ENCODE results near the gene FLOT2.

The FLOT2 gene

DNA sequence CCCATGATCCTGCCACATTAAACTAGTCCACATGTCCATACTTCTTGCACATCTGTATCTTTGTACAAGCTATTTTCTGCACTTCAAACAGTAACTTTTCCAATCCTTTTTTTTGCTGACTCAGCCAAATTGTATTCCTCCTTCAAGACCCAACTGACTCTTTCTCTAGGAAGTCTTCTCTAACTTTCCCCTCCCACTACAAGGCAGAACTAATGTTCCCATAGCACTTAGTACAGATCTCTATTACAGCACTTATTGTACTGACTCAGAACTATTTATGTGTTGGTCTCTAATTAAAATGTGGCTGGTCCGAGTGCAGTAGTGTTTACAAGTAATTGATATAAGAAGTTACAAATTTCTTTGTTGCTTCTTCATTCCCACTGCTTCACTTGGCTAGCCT, 63.1 kb downstream of the FLOT2 start:
- no peak overlapping the region for H3K4me3 ChIP-seq (ENCODE audit: low read depth, low read length)
- H3K27ac ChIP-seq: no peak overlapping the region
- H3K36me3 ChIP-seq: peaks cover 13% of the 10 kb centered on the region
- no peaks in the 10 kb centered on the region for H3K27me3 ChIP-seq (ENCODE audit: insufficient read depth, low read depth, severe bottlenecking)
- H3K9me3 ChIP-seq (ENCODE audit: severe bottlenecking): no peaks in the 10 kb centered on the region
- DNase-seq: no peak
- TF ChIP-seq, protein P1, sequence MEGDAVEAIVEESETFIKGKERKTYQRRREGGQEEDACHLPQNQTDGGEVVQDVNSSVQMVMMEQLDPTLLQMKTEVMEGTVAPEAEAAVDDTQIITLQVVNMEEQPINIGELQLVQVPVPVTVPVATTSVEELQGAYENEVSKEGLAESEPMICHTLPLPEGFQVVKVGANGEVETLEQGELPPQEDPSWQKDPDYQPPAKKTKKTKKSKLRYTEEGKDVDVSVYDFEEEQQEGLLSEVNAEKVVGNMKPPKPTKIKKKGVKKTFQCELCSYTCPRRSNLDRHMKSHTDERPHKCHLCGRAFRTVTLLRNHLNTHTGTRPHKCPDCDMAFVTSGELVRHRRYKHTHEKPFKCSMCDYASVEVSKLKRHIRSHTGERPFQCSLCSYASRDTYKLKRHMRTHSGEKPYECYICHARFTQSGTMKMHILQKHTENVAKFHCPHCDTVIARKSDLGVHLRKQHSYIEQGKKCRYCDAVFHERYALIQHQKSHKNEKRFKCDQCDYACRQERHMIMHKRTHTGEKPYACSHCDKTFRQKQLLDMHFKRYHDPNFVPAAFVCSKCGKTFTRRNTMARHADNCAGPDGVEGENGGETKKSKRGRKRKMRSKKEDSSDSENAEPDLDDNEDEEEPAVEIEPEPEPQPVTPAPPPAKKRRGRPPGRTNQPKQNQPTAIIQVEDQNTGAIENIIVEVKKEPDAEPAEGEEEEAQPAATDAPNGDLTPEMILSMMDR (IDR thresholded peaks at IDR 0.05; ENCODE audit: low read depth, low read length): no peak
